ENCODE measurements around the gene LACTB.

DNA sequence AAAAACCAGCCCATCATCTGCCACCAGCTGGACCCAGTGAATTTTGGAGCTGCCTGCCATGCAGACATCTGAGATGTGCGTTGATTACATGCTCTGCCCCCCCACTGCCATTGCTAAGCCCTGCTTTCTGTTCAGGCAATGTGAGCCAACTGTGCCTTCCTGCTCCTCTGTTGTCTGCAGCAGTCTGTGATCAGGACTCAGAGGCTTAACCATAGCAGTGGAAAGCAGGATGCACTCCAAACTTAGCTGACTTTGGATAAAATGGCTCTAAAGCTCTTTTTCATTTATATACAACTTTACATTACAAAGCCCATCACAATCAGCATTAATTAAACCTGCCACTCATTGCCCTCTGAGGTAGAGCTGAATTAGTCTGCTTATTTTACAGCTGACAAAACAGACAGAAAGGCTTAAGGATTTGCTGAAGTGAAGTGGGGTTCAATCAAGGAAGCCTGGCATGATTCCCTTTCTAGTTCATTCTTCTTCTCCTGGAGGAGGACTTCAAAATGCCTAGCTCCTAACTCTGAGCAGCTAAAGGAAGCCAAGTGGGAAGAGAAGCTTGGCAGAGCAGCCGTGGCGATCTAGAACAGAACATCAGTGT lies 51.3 kb downstream of the LACTB start:
- TF ChIP-seq, protein P1, sequence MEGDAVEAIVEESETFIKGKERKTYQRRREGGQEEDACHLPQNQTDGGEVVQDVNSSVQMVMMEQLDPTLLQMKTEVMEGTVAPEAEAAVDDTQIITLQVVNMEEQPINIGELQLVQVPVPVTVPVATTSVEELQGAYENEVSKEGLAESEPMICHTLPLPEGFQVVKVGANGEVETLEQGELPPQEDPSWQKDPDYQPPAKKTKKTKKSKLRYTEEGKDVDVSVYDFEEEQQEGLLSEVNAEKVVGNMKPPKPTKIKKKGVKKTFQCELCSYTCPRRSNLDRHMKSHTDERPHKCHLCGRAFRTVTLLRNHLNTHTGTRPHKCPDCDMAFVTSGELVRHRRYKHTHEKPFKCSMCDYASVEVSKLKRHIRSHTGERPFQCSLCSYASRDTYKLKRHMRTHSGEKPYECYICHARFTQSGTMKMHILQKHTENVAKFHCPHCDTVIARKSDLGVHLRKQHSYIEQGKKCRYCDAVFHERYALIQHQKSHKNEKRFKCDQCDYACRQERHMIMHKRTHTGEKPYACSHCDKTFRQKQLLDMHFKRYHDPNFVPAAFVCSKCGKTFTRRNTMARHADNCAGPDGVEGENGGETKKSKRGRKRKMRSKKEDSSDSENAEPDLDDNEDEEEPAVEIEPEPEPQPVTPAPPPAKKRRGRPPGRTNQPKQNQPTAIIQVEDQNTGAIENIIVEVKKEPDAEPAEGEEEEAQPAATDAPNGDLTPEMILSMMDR (IDR thresholded peaks at IDR 0.05): no peak
- TF ChIP-seq POLR2A (IDR thresholded peaks at IDR 0.05): no peak

Measured in heart left ventricle (tissue), 13 donors.